CD4-positive, alpha-beta T cell treated with Interferon gamma for 1 hour (primary cell): ENCODE results near the gene YIPF7.

ENCODE experiments used
- DNase-seq: peaks from one replicate; pipeline ENCODE4 v3.0.0-alpha.2; 2020

Gene YIPF7

DNA sequence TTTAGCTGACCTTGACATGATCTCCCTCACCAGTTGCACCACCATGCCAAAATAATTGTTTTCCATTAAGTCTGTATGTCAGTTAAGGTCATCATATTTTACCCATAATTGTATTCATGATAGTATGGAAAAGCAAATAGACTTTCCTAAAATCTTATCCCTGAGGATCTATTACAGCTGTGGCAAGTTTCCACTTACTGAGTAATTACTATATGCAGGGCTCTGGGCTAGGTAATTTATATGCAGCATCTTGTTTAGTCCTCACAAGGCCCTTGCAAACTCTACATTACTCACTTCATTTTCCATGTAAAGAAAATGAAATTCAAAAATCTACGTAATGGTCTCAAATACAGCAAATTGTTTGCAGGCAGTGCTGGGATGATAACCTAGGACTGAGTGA, 34.8 kb downstream of the YIPF7 start:
- DNase-seq: no peak

DNA sequence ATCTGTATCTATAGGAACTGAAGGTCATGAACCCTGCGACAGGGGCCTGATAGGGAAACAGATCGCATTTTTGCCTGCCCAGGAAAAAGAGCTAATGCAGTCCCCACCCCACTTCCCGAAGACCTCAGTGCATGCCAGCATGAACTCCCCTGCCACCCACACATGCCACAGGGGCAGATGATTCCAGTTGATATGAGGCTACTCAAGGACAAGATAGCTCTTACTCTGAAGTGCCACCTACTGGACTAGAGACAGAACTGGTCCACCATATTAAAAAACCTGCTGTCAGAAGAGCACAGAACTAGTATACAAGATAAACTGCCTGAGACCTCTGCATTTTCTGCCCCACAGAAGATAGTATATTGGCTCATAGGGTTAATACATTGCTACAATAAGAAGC, 68.0 kb downstream of the YIPF7 start:
- no peak for DNase-seq

DNA sequence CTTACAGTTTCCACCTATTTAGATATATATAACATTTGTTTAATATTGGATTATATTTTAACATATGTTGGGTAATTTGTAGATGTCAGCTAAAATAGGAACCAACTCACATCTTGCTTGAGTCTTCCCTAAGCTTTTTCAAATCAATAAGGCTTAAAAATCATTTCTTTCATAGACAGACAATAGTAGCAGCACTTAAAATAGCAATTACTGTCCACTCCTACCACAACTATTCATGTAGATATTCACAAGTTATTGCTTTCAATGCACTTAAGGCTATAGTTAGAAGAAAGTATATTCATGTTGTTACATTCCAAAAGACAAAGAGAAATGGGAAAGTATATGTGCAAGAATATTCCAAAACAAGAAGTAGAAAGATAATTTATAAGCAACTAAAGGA, 71.2 kb downstream of the YIPF7 start:
- no peak for DNase-seq

DNA sequence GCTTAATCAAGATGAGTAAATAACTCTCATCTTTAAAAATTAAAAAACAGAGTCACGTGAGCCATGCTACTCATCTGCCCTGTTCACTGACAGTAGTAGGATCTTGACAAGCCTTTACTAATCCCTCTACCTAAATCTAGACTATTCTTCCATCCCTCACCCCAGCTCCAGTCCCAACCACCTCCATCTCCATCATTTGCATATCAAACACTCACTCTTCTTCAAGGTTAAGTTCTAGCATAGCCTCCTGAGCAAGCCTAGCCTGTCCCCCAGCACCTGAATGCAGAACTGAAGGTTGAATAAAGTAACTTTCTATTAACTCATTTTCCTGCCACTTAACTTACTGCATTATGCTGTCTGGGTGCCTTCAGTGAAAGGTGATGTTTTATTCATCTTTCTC, 72.5 kb downstream of the YIPF7 start:
- DNase-seq: no peak
